Stomach smooth muscle (tissue), 2 donors: ENCODE measurements around the gene IFFO2.

Experiments
- H3K27ac ChIP-seq: one replicate; pipeline ENCODE4 v1.7.0; 2013; ENCODE audit warnings: mild to moderate bottlenecking, low read length, inconsistent platforms
- H3K27me3 ChIP-seq, 2 donors: one replicate each; pipeline ENCODE4 v1.7.0; 2013; ENCODE audit warnings: low read length in 2 of 2; ENCODE audit not compliant: insufficient read depth in 2 of 2, control insufficient read depth in 1 of 2
- H3K36me3 ChIP-seq, 2 donors: one replicate each; pipeline ENCODE4 v1.7.0; 2013; ENCODE audit warnings: low read length in 2 of 2; ENCODE audit not compliant: control insufficient read depth in 2 of 2, insufficient read depth in 2 of 2
- H3K4me1 ChIP-seq: one replicate; pipeline ENCODE4 v1.7.0; 2013; ENCODE audit warnings: low read length; ENCODE audit not compliant: control insufficient read depth, insufficient read depth
- H3K4me3 ChIP-seq, 2 donors: one replicate each; pipeline ENCODE4 v1.7.0; 2013; ENCODE audit warnings: low read length in 2 of 2
- H3K9ac ChIP-seq, 2 donors: one replicate each; pipeline ENCODE4 v1.7.0; 2013; ENCODE audit warnings: low read length in 2 of 2, mild to moderate bottlenecking in 1 of 2
- H3K9me3 ChIP-seq, 2 donors: one replicate each; pipeline ENCODE4 v1.7.0; 2013; ENCODE audit warnings: low read length in 2 of 2; ENCODE audit not compliant: control insufficient read depth in 2 of 2
- donor health status: healthy.
- donor health status: Pancreatic carcinoma.

The IFFO2 gene

DNA sequence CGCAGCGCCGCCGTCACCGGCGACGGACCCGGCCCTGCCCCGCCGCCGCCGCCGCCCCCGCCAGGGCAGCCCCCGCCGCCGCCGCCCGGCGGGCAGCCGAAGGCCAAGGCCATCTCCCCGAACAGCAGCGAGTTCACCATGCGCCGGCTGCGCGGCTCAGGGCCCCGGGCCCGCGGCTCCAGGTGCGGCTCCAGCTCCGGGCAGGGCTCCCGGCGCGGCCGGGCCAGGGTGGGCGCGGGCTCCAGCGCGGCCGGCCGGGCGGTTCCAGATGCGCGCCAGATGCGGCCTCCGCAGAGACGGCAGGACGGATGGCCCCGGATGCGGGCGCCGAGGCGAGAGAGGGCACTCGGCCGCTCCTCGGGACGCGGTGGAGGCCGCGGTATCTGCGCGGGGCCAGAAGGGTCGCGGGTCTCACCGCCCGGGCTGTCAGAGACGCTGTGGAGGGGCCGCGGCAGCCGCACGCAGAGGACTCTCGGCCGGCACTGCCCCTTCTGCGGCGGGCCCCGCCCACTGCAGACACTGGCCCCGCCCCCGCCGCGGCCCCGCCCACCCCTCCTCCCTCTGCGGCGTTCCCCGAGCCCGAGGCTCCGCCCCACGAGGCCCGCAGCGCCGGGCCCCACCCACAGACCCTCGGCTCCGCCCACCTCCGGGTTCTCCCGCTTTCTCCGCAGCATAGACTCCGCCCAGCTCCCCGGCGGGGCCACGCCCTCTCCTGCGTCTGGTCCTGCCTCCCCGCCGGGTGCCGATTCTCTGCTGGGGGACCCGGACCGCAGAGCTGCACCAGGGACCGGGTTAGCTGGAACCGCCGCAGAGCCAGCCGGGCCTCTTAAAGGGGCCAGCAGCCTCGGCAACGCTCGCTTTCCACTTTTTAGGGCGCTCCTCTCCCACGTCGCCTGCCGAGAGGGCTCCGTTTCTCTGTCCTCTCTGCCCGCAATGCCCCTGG, at the start of gene IFFO2:
IFFO2 (minus strand) TSS at position 484 of the 943 bp plus-strand sequence; CDS start at position 140, 344 bp downstream.
- peak within 1 kb of the TSS; percentile 71 to 79 for H3K9ac ChIP-seq
- H3K9me3 ChIP-seq, result no peaks in the 10 kb centered on the region
- H3K4me1 ChIP-seq, result peaks cover 36% of the 10 kb centered on the region
- peak within 1 kb of the TSS; percentile 81 to 85 for H3K4me3 ChIP-seq
- H3K36me3 ChIP-seq, result no peaks in the 10 kb centered on the region
- no peaks in the 10 kb centered on the region for H3K27me3 ChIP-seq
- peak within 1 kb of the TSS; percentile 66 for H3K27ac ChIP-seq

- Histone ChIP-seq H3K4me3 (no peak overlapping the region), H3K4me1 (peaks cover 11% of the 10 kb centered on the region), H3K27me3 (no peaks in the 10 kb centered on the region), H3K9me3 (no peaks in the 10 kb centered on the region), H3K9ac (no peak overlapping the region), H3K27ac (no peak overlapping the region), H3K36me3 (no peaks in the 10 kb centered on the region)
Observed at GRCh38 chr1:19006000-19006399, 49.5 kb upstream of the IFFO2 start.

DNA sequence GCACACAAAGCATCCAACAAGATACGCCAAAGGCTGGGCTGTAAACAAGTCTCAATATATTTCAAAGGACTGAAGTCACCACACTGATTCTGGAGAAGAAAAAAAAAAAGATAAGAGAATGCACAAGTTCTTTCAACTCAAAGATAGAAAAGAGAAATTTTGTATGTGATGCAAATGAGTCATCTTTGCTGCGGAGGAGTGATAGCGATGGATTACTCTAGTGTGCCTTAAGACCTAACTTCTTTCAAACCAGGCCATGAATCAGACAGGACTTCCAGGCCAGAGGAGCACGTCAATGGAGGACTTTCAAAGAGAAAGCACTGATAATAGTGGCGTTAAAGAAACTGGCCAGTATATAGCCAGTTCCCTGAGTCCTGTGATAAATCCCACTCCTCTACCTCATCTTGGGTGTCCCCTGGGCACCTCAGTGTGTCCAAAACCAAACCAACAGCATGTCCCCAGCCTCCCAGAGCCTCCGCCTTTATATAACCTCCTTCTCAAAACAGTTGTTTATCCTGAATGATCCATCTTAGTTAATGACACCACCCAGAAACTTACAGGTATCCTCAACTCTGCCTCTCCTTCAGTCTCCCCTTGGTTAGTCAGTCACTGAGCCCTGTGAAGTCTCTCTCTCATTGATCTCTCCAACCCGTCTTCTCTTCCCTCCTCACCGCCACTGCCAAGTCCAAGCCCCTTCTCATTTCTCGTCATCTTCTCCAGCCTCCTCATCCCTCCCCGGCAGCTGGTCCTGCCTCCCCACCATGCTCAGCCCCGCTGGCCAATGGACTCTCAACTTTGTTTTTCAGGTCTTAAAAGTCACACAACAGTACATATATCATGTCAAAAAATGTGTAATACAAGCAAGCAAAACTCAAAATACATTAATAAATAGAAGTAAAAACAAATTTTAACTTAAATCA, 47.2 kb upstream of the IFFO2 start:
- H3K27me3 ChIP-seq, result no peaks in the 10 kb centered on the region
- H3K9me3 ChIP-seq, result no peaks in the 10 kb centered on the region
- no peaks in the 10 kb centered on the region for H3K36me3 ChIP-seq
- no peak overlapping the region for H3K27ac ChIP-seq
- no peak overlapping the region for H3K9ac ChIP-seq
- H3K4me1 ChIP-seq, result peaks cover 8% of the 10 kb centered on the region
- H3K4me3 ChIP-seq, result no peak overlapping the region

DNA sequence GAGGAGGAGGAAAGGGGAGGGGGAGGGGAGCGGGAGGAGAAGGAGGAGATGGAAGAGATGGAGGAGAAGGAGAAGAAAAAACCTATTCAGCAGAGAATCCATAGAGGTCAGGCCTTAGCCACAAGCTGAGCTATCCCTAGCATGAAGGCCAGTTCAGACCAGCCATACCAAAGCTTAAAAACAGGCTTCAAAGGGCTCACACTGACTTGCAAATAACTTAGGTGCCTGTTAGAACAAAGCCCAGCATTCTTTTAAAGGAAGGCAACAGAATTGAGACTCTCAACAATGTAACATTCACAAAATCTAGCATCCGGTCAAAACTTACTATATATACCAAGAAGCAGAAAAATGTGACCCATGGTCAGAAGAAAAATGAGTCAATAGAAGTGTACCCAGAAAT, 43.6 kb upstream of the IFFO2 start:
- Histone ChIP-seq H3K9me3 (no peaks in the 10 kb centered on the region), H3K36me3 (no peaks in the 10 kb centered on the region), H3K4me3 (no peak overlapping the region), H3K4me1 (peaks cover 8% of the 10 kb centered on the region), H3K27ac (no peak overlapping the region), H3K27me3 (no peaks in the 10 kb centered on the region), H3K9ac (no peak overlapping the region)

- H3K4me3 ChIP-seq, result no peak overlapping the region
- H3K36me3 ChIP-seq, result no peaks in the 10 kb centered on the region
- H3K4me1 ChIP-seq, result peaks cover 8% of the 10 kb centered on the region
- no peaks in the 10 kb centered on the region for H3K27me3 ChIP-seq
- H3K9me3 ChIP-seq, result no peaks in the 10 kb centered on the region
- no peak overlapping the region for H3K27ac ChIP-seq
- H3K9ac ChIP-seq, result no peak overlapping the region
Observed at GRCh38 chr1:18999359-18999758, 42.9 kb upstream of the IFFO2 start.

DNA sequence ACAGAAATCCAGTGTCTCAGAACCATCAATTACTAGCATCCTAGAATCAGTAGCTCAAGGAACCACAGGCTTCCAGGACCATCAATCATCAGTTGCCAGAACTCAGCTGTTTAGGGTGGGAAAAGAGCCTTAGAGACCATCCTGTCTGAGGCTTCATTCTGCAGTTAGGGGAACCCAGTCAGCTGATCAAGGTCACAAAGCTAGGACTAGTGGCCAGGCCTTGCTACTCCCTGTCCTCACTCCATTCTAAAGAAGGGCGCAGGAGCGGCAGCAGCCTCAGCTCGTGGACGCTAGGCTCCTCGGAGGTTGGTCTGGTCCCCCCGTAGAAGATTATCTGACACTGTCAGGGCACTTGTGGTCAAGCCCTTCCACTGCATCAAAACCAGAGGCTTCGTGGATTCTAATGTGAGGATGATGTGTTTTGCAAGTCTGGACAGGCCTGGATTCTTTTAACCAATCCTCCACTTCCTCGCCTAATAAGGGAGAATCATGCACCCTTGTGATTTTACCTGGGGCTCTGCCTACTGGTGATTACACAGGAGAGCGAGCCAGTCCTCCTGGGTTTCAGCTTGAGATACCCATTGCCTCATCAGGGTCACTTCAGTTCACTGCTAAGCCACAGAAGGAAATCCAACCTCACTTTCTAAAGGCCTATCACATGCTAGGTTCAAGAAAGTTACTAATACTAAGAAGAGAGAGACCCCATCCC, 41.7 kb upstream of the IFFO2 start:
- Histone ChIP-seq H3K4me1 (peaks cover 8% of the 10 kb centered on the region), H3K27me3 (no peaks in the 10 kb centered on the region), H3K27ac (no peak overlapping the region), H3K9ac (no peak overlapping the region), H3K9me3 (no peaks in the 10 kb centered on the region), H3K4me3 (no peak overlapping the region), H3K36me3 (no peaks in the 10 kb centered on the region)

DNA sequence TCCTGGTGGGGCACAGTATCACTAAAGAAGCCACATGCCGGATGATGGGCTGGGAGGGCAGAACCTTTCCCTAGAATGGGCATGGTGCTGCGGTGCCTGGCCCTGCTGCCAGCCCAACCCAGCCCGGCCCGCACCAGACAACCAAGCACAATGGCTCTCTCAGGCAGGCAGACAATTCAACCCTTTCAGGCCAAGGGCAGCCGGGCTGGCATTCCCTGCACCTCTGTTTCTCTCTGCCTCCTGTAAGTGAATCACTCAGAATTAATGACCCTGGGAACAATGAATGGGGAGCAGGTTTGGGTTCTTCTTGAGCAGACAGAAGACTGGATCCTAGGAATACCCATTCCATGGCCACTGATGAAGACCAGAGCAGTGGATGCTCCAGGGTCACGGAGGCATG, 41.0 kb upstream of the IFFO2 start:
- Histone ChIP-seq H3K9me3 (no peaks in the 10 kb centered on the region), H3K9ac (no peak overlapping the region), H3K36me3 (no peaks in the 10 kb centered on the region), H3K27ac (no peak overlapping the region), H3K27me3 (no peaks in the 10 kb centered on the region), H3K4me1 (peaks cover 8% of the 10 kb centered on the region), H3K4me3 (no peak overlapping the region)

GRCh38 chr1:18996548-18997177, 40.2 kb upstream of the IFFO2 start:
- Histone ChIP-seq H3K4me3 (no peak overlapping the region), H3K36me3 (no peaks in the 10 kb centered on the region), H3K4me1 (peaks cover 8% of the 10 kb centered on the region), H3K9me3 (no peaks in the 10 kb centered on the region), H3K27ac (no peak overlapping the region), H3K9ac (no peak overlapping the region), H3K27me3 (no peaks in the 10 kb centered on the region)

- Histone ChIP-seq H3K4me3 (no peak overlapping the region), H3K9me3 (no peaks in the 10 kb centered on the region), H3K27ac (no peak overlapping the region), H3K9ac (no peak overlapping the region), H3K27me3 (no peaks in the 10 kb centered on the region), H3K36me3 (no peaks in the 10 kb centered on the region), H3K4me1 (peaks cover 6% of the 10 kb centered on the region)
Observed at GRCh38 chr1:18994381-18994780, 37.9 kb upstream of the IFFO2 start.

DNA sequence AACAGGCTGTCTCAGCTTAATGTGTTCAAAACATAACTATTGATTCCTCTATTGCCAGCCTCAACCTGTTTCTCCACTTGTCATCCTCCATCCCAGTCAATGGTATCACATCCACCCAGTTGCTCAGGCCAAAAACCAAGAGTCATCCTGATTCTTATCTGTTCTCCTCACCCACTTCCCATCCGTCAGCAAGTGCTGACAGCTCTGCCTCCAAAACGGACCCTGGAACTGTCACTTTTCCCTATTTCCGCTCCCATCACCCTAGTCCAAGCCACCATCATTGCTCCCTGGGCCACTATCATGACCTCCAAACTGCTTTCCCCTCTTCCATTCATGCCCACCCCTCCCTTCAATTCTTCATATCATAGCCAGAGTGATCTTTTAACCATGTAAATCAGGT, 36.2 kb upstream of the IFFO2 start:
- no peaks in the 10 kb centered on the region for H3K4me1 ChIP-seq

More for the DNA sequence above, 36.2 kb upstream of the IFFO2 start:
- no peak overlapping the region for H3K27ac ChIP-seq
- H3K27me3 ChIP-seq, result no peaks in the 10 kb centered on the region
- H3K9me3 ChIP-seq, result no peaks in the 10 kb centered on the region
- no peak overlapping the region for H3K9ac ChIP-seq
- no peak overlapping the region for H3K4me3 ChIP-seq
- no peaks in the 10 kb centered on the region for H3K36me3 ChIP-seq
